Psoas muscle (tissue), 8 donors: ENCODE measurements around the gene SCYL3. TPM values are rescaled to one million over a fixed set of nuclear protein-coding genes. Genes with fewer than 3 reads are reported as not detected.
A peak's percentile ranks its signal among the peaks of the same experiment; 100 is the strongest.

ENCODE experiments used
- ATAC-seq, 4 donors: fragments of 200-7000 bp; cut with Tn5 transposase; one replicate each; pipeline ENCODE4 v1.9.1; 2020; ENCODE audit warnings: moderate library complexity in 3 of 4, mild to moderate bottlenecking in 2 of 4
- DNase-seq, 2 donors: peaks; one replicate each; pipeline ENCODE4 v3.0.0-alpha.2; 2020
- H3K27ac ChIP-seq: fragments of 200-600 bp; one replicate; pipeline ENCODE4 v1.8.0; 2022
- H3K27me3 ChIP-seq, 3 donors: fragments of 200-600 bp in 1 of 3; one replicate each; pipeline versions ENCODE4 v1.6.1 to v1.8.0; 2013 to 2022; ENCODE audit warnings: low read length in 2 of 3, mild to moderate bottlenecking in 2 of 3, moderate library complexity in 1 of 3; ENCODE audit not compliant: insufficient read depth in 3 of 3
- H3K36me3 ChIP-seq, 2 donors: fragments of 200-600 bp in 1 of 2; one replicate each; pipeline versions ENCODE4 v1.6.1 to v1.8.0; 2013 to 2022; ENCODE audit warnings: low read depth in 1 of 2, mild to moderate bottlenecking in 1 of 2, moderate library complexity in 1 of 2; ENCODE audit not compliant: insufficient read depth in 1 of 2
- H3K4me1 ChIP-seq: fragments of 200-600 bp; one replicate; pipeline ENCODE4 v1.8.0; 2022
- H3K4me3 ChIP-seq: fragments of 200-600 bp; one replicate; pipeline ENCODE4 v1.8.0; 2022; ENCODE audit warnings: mild to moderate bottlenecking
- H3K9me3 ChIP-seq: fragments of 200-600 bp; one replicate; pipeline ENCODE4 v1.8.0; 2022
- WGBS, 3 donors: extraction: QIAGEN DNeasy Blood & Tissue Kit; methylation state at CpG; one replicate each; pipeline versions ENCODE4 v1.1.6 to v1.1.7; 2013; 5-methylcytosine and 5-hydroxymethylcytosine counted together
- intact Hi-C, 2 donors: fragments of 100-400 bp; cut with DNase I; formaldehyde crosslinking; loops; one replicate each; pipeline versions ENCODE4 v1.11.0 to v1.14.2; 2022
- long read RNA-seq, 2 donors: library from polyadenylated mRNA; unstranded; transcript quantifications; one replicate each; pipeline ENCODE4 v2.0.0, GENCODE V29; 2021
- polyA plus RNA-seq, 3 donors: library from polyadenylated mRNA; stranded (reverse); fragments of 200-250 nt; gene quantifications; one replicate each; pipeline ENCODE4 v1.2.3, GENCODE V29; 2013
- total RNA-seq, 4 donors: library from RNA; stranded (reverse); fragmentation: NEBNext Ultra II Directional in 2 of 4; extraction: Animal tissue kit (Norgen Biotek cat#: 25700) in 2 of 4; gene quantifications; one replicate each; pipeline versions ENCODE4 v1.2.1 to v1.2.4, GENCODE V29; 2021 to 2023
- TF ChIP-seq, protein P1 (sequence below): fragments of 200-600 bp; IDR thresholded peaks from one replicate; pipeline ENCODE4 v1.8.0; 2022; ENCODE audit warnings: antibody characterized with exemption
- donor health status: healthy with polysubstance abuse.
- donor health status: DM: no; HTN: no; CAD: no; lungs with moderate emphysema.
- donor health status: Bipolar disorder and iron deficiency.
- donor health status: healthy.
- donor health status: DM: yes; HTN: yes; CAD: no.
- donor health status: DM: no; HTN: no; CAD: no.
- donor health status: DM: no; HTN: no; CAD: no.
- donor health status: DM: yes; HTN: yes; CAD: no.

The SCYL3 gene, protein sequence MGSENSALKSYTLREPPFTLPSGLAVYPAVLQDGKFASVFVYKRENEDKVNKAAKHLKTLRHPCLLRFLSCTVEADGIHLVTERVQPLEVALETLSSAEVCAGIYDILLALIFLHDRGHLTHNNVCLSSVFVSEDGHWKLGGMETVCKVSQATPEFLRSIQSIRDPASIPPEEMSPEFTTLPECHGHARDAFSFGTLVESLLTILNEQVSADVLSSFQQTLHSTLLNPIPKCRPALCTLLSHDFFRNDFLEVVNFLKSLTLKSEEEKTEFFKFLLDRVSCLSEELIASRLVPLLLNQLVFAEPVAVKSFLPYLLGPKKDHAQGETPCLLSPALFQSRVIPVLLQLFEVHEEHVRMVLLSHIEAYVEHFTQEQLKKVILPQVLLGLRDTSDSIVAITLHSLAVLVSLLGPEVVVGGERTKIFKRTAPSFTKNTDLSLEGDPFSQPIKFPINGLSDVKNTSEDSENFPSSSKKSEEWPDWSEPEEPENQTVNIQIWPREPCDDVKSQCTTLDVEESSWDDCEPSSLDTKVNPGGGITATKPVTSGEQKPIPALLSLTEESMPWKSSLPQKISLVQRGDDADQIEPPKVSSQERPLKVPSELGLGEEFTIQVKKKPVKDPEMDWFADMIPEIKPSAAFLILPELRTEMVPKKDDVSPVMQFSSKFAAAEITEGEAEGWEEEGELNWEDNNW
- 1 to 10 TPM; 6.7 to 8.5 (median 7.4) TPM for total RNA-seq
- polyA plus RNA-seq = 10 to 100 TPM in 1 of 3 donors, 1 to 10 TPM in 2; 6.0 to 15.7 (median 8.0) TPM
- long read RNA-seq, donor 1, full-length matches to known transcripts = 2 of 4 reads
- long read RNA-seq, donor 1, partial matches to known transcripts = 1 of 4 reads
- long read RNA-seq, donor 1, other reads (novel, unspliced or antisense) = 1 of 4 reads
- long read RNA-seq, donor 2, full-length matches to known transcripts = 9 of 15 reads
- long read RNA-seq, donor 2, partial matches to known transcripts = 3 of 15 reads
- long read RNA-seq, donor 2, other reads (novel, unspliced or antisense) = 3 of 15 reads

DNA sequence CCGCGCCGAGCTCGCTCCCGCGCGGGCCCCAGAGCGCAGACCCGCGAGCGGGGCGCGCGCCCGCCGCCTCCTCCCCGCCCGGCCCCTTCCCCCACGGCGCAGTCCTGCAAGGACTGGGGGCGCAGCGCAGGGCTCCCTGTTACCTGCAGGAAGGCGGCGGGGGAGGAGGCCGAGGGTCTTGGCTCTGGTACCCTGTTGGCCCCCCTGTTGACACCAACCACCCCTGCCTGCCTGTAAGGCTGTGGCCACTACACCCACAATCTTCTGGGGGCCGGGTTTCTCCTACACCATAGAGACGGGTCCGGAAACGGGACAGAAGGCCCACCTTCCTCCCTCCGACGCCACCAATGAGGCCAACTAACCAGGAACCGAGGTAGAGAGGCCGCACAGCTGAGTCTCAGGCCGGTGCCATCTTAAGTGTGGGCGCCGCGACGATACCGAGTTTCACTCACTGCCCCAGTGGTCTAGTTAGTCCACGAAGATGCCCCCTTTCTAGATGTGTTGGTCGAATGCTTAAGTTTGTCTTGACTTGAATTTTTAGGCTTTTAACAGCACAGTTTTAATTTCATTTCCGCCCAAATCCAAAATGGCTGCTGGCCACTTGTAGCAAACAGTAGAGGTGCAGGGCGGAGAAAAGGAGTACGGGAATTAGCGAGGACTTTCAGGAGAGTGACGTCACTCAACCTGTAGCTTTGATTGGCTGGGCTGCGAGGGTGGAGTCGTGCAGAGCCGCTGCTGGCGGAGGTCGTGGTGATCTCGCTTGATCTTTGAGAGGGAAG is at the start of gene SCYL3:
Gene SCYL3, minus strand, starts transcription at position 252 of the 779 bp plus-strand sequence. CDS start 5,056 bp downstream, outside the sequence.
- H3K27ac ChIP-seq = peak within 1 kb of the TSS; percentile 96
- TF ChIP-seq, protein P1, sequence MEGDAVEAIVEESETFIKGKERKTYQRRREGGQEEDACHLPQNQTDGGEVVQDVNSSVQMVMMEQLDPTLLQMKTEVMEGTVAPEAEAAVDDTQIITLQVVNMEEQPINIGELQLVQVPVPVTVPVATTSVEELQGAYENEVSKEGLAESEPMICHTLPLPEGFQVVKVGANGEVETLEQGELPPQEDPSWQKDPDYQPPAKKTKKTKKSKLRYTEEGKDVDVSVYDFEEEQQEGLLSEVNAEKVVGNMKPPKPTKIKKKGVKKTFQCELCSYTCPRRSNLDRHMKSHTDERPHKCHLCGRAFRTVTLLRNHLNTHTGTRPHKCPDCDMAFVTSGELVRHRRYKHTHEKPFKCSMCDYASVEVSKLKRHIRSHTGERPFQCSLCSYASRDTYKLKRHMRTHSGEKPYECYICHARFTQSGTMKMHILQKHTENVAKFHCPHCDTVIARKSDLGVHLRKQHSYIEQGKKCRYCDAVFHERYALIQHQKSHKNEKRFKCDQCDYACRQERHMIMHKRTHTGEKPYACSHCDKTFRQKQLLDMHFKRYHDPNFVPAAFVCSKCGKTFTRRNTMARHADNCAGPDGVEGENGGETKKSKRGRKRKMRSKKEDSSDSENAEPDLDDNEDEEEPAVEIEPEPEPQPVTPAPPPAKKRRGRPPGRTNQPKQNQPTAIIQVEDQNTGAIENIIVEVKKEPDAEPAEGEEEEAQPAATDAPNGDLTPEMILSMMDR = no peak
- ATAC-seq (peak; percentile 97 to 98 (median 98)), DNase-seq (peak; percentile 90 to 96)
- H3K9me3 ChIP-seq = no peaks in the 10 kb centered on the region
- H3K36me3 ChIP-seq = peaks cover 0 to under 1% of the 10 kb centered on the region in 2 donors
- H3K27me3 ChIP-seq = peaks cover 0 to 7% (median 0%) of the 10 kb centered on the region in 3 donors
- intact Hi-C loops = loop anchor here (5.0 kb wide), 2 partner anchors 97 to 102 kb away; partner anchors contain the start of gene METTL18 (in 1 of the 2)
- WGBS, 3 donors = 0 to 1% (median 1%) methylated on average over 42 to 52 of the region's 52 CpGs
- peak within 1 kb of the TSS; percentile 77 for H3K4me3 ChIP-seq
- H3K4me1 ChIP-seq = peaks cover 15% of the 10 kb centered on the region

DNA sequence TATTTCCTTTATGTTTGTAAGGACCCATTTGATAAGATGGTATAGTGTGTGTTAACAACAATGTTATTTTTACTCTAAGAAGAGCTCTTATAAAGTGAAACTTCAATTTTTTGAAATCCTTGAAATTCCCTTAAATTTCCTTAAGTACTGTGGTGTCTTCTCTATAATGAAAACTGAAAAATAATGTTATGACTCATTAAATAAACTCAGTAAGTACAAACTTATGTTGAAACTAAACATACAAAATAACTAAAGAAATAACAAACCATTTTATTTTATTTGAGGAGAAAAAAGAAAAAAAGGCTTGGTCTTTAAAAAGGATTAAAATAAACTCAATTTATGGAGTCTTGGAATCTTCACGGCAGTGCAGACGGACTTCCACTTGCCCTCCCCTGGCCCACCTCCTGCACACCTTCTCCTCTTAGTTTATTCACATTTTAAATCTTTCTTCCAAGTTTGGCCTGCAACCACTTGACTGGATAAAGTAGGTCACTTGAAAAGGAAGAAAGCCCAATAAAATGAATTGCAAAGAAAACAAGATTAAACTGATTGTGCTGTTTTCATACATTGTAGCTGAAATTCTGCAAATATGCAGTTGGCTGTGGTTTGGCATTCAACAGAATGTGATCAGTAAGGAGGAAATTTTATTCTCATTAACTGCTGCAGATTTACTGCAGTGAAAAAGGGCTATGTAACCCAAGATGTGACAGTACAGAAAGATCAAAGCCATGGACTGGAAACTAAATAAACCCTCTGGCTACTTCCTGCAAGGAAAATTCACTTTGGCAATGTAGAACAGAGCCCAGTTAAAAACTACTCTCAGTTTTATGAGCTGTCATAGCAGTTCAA is 48.5 kb upstream of the SCYL3 start:
- intact Hi-C loops = no loop called here
- Histone ChIP-seq H3K4me3 (no peak overlapping the region), H3K4me1 (no peaks in the 10 kb centered on the region), H3K36me3 (no peaks in the 10 kb centered on the region), H3K27me3 (no peaks in the 10 kb centered on the region), H3K27ac (no peak overlapping the region), H3K9me3 (no peaks in the 10 kb centered on the region)
- WGBS, 3 donors = 66 to 82% (median 70%) methylated on average over 2 of the region's 2 CpGs
- TF ChIP-seq, protein P1 = no peak
- no peak for ATAC-seq
- no peak for DNase-seq

DNA sequence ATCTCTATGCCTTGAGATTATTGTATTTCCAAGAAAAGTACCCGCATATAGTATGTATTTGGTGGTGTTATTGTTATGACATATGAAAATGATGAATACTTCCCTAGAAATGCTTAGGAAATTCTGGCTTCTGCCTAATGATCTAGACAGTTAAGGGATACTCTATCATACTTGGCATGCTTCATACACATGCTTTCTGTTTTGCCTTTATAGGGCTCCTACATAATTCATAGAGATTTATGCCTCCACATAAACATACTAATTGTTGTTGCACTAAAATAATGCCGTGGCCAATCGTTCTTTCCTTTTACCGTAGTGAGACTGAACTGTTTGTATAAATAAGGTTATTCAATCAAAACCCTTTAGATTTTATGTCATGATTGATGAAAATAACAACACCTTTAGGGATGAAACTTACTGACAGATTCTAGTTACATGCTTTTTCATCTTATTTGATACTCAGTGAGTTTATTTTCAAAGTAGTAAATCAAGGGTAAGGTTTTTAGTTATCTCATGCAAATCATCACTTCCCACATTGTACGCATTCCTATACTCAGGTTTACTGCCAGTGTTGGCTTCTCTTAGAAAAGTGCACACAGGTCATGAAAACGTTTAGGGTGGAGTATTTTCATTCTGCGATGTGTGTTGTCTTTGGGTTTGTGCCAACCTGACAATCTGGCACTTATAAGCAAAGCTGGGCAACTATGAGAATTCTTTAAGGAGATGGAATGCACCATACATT is 40.5 kb upstream of the SCYL3 start:
- TF ChIP-seq, protein P1 = no peak
- 43 to 52% (median 50%) methylated on average over 7 of the region's 7 CpGs for WGBS, 3 donors
- no peaks in the 10 kb centered on the region for H3K36me3 ChIP-seq
- H3K9me3 ChIP-seq = no peaks in the 10 kb centered on the region
- H3K27me3 ChIP-seq = no peaks in the 10 kb centered on the region
- no peaks in the 10 kb centered on the region for H3K4me1 ChIP-seq
- H3K4me3 ChIP-seq = no peak overlapping the region
- DNase-seq (no peak), ATAC-seq (no peak)
- intact Hi-C loops = loop anchor here in 1 of 2 donors (5.0 kb wide), 2 partner anchors 948 to 993 kb away; no protein-coding TSS in a partner anchor
- no peak overlapping the region for H3K27ac ChIP-seq
